PC-3 (cell line): ENCODE results near the gene P2RY8. TPM values are rescaled to one million over a fixed set of nuclear protein-coding genes. Genes with fewer than 3 reads are reported as not detected.

ENCODE experiments used
- ATAC-seq: fragments of 200-7000 bp; cut with Tn5 transposase; 2 replicates; pipeline ENCODE4 v1.9.1; 2020; ENCODE audit warnings: mild to moderate bottlenecking, moderate library complexity
- BruUV-seq: library from RNA; stranded (reverse); fragments of 400-500 nt; replicated peaks from 2 replicates; lab custom pipeline; 2021; lab: Mats Ljungman, UMichigan
- CTCF ChIA-PET: fragments of 300-600 bp; sonication (Branson Sonifier 250); formaldehyde crosslinking; loops from one replicate; lab custom pipeline; 2022; ENCODE audit warnings: antibody characterized with exemption; lab: Charles Lee
- POLR2A ChIA-PET: fragments of 300-600 bp; sonication (Branson Sonifier 250); formaldehyde crosslinking; loops from one replicate; lab custom pipeline; 2022; ENCODE audit warnings: antibody characterized with exemption; ENCODE audit not compliant: unreplicated experiment; lab: Charles Lee
- DNase-seq: peaks from one replicate; pipeline ENCODE4 v3.0.0-alpha.2; 2015
- H2AFZ ChIP-seq: fragments of 300-600 bp; sonication (generic); 2 replicates; pipeline ENCODE4 v1.6.0; 2016; ENCODE audit warnings: antibody characterized with exemption, low read length
- H3F3A ChIP-seq: fragments of 300-600 bp; sonication (generic); one replicate; pipeline ENCODE4 v1.6.0; 2017; ENCODE audit warnings: antibody characterized with exemption, low read length, control low read depth, mild to moderate bottlenecking; ENCODE audit not compliant: unreplicated experiment
- H3K27ac ChIP-seq: fragments of 300-600 bp; sonication (generic); 2 replicates; pipeline ENCODE4 v1.5.1; 2016; ENCODE audit warnings: mild to moderate bottlenecking, low read length
- H3K27me3 ChIP-seq: fragments of 300-600 bp; sonication (generic); 2 replicates; pipeline ENCODE4 v1.6.1; 2016; ENCODE audit warnings: low read length, mixed read lengths
- H3K36me3 ChIP-seq: fragments of 300-600 bp; sonication (generic); 2 replicates; pipeline ENCODE4 v1.6.1; 2016; ENCODE audit warnings: low read depth, mixed run types, low read length, mixed read lengths
- H3K4me1 ChIP-seq: fragments of 300-600 bp; sonication (generic); 2 replicates; pipeline ENCODE4 v1.5.1; 2016; ENCODE audit warnings: low read length; ENCODE audit not compliant: insufficient read depth
- H3K4me2 ChIP-seq: fragments of 300-600 bp; sonication (generic); 2 replicates; pipeline ENCODE4 v1.6.0; 2016; ENCODE audit warnings: low read length
- H3K4me3 ChIP-seq: fragments of 300-600 bp; sonication (generic); 2 replicates; pipeline ENCODE4 v1.5.1; 2016; ENCODE audit warnings: mild to moderate bottlenecking, low read length, mixed read lengths
- H3K79me2 ChIP-seq: fragments of 300-600 bp; sonication (generic); 2 replicates; pipeline ENCODE4 v1.6.1; 2017; ENCODE audit warnings: low read length, mixed read lengths
- H3K9ac ChIP-seq: fragments of 300-600 bp; sonication (generic); 2 replicates; pipeline ENCODE4 v1.6.0; 2016; ENCODE audit warnings: mild to moderate bottlenecking, low read length
- H3K9me2 ChIP-seq: fragments of 300-600 bp; sonication (generic); replicated peaks from 2 replicates; pipeline ENCODE4 v1.6.1; 2016; ENCODE audit warnings: mixed run types, low read length, mixed read lengths
- H3K9me3 ChIP-seq: fragments of 300-600 bp; sonication (generic); 2 replicates; pipeline ENCODE4 v1.6.1; 2016; ENCODE audit warnings: low read length, mixed read lengths
- H4K20me1 ChIP-seq: fragments of 300-600 bp; sonication (generic); 2 replicates; pipeline ENCODE4 v1.6.1; 2016; ENCODE audit warnings: low read length, mixed read lengths
- EZH2 ChIP-seq: fragments of 300-600 bp; sonication (generic); IDR thresholded peaks from one replicate; pipeline ENCODE4 v1.6.1; 2017; ENCODE audit warnings: antibody characterized with exemption, mild to moderate bottlenecking, low read length; ENCODE audit not compliant: unreplicated experiment
- EZH2phosphoT487 ChIP-seq: fragments of 300-600 bp; sonication (generic); IDR thresholded peaks from 2 replicates; pipeline ENCODE4 v1.6.1; 2018; ENCODE audit warnings: mild to moderate bottlenecking, antibody characterized with exemption, low read length, borderline replicate concordance
- intact Hi-C: fragments of 100-400 bp; cut with micrococcal nuclease; formaldehyde crosslinking; loops from 2 replicates; pipeline ENCODE4 v1.9.0; 2023
- total RNA-seq: library from RNA; depleted of rRNA; stranded (reverse); fragments of >200 nt; gene quantifications from 2 replicates; pipeline ENCODE4 v1.2.3, GENCODE V29; 2014
- TF ChIP-seq, protein P1 (sequence below): fragments of 300-600 bp; sonication (generic); conservative IDR thresholded peaks from 2 replicates; pipeline ENCODE4 v1.5.1; 2017; ENCODE audit warnings: antibody characterized with exemption, low read depth, mild to moderate bottlenecking, low read length

P2RY8 gene
- total RNA-seq, 1 experiment from 2014 or later, result not detected

GRCh38 chrX:1451251-1451660 is 85.7 kb downstream of the P2RY8 start:
- intact Hi-C loops, result loop anchor here (5.0 kb wide), 1 partner anchor 1141 kb away; no protein-coding TSS in a partner anchor
- ChIA-PET POLR2A (no interaction called here), CTCF (no interaction called here)
- no peaks in the 10 kb centered on the region for H3K4me1 ChIP-seq
- no peak overlapping the region for H3K27ac ChIP-seq
- no peak overlapping the region for H2AFZ ChIP-seq
- no peaks in the 10 kb centered on the region for H3F3A ChIP-seq
- no peaks in the 10 kb centered on the region for H4K20me1 ChIP-seq
- H3K9me3 ChIP-seq, result no peaks in the 10 kb centered on the region
- H3K79me2 ChIP-seq, result peaks cover 4% of the 10 kb centered on the region; the same call in 1 of the 2 replicates
- ATAC-seq, result no peak
- no peaks in the 10 kb centered on the region for H3K9me2 ChIP-seq
- no peaks in the 10 kb centered on the region for H3K27me3 ChIP-seq
- no peak overlapping the region for H3K4me3 ChIP-seq
- H3K36me3 ChIP-seq, result no peaks in the 10 kb centered on the region; the same call in 1 of the 2 replicates
- no peak for DNase-seq
- TF ChIP-seq EZH2 (no peak), EZH2phosphoT487 (no peak)
- TF ChIP-seq, protein P1, sequence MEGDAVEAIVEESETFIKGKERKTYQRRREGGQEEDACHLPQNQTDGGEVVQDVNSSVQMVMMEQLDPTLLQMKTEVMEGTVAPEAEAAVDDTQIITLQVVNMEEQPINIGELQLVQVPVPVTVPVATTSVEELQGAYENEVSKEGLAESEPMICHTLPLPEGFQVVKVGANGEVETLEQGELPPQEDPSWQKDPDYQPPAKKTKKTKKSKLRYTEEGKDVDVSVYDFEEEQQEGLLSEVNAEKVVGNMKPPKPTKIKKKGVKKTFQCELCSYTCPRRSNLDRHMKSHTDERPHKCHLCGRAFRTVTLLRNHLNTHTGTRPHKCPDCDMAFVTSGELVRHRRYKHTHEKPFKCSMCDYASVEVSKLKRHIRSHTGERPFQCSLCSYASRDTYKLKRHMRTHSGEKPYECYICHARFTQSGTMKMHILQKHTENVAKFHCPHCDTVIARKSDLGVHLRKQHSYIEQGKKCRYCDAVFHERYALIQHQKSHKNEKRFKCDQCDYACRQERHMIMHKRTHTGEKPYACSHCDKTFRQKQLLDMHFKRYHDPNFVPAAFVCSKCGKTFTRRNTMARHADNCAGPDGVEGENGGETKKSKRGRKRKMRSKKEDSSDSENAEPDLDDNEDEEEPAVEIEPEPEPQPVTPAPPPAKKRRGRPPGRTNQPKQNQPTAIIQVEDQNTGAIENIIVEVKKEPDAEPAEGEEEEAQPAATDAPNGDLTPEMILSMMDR, result no peak
- no TSS peak for BruUV-seq
- H3K9ac ChIP-seq, result no peak overlapping the region
- H3K4me2 ChIP-seq, result peak overlapping the region; percentile 75

- Histone ChIP-seq H3K4me2 (no peak overlapping the region), H3K79me2 (peaks cover 4% of the 10 kb centered on the region; the same call in 1 of the 2 replicates)
- TF ChIP-seq, protein P1, result no peak
- TF ChIP-seq EZH2phosphoT487 (no peak), EZH2 (no peak)
Observed at GRCh38 chrX:1450361-1451161, 86.4 kb downstream of the P2RY8 start.

DNA sequence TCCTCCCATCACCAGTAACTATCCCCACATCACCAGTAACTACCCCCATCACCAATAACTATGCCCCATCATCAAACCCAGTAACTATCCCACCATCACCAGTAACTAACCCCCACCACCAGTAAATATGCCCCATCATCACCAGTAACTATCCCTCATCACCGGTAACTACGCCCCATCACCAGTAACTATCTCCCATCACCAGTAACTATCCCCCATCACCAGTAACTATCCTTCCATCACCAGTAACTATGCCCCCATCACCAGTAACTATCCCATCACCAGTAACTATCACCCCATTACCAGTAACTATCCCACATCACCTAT is 87.2 kb downstream of the P2RY8 start:
- BruUV-seq, result no TSS peak
- Histone ChIP-seq H3K9me3 (no peaks in the 10 kb centered on the region), H3K36me3 (no peaks in the 10 kb centered on the region; the same call in 1 of the 2 replicates), H3F3A (no peaks in the 10 kb centered on the region), H3K27me3 (no peaks in the 10 kb centered on the region), H3K9ac (no peak overlapping the region), H3K4me1 (no peaks in the 10 kb centered on the region), H3K9me2 (no peaks in the 10 kb centered on the region), H3K4me3 (no peak overlapping the region), H4K20me1 (no peaks in the 10 kb centered on the region), H3K27ac (no peak overlapping the region), H2AFZ (no peak overlapping the region), H3K4me2 (no peak overlapping the region), H3K79me2 (peaks cover 4% of the 10 kb centered on the region; the same call in 1 of the 2 replicates)
- DNase-seq (no peak), ATAC-seq (no peak)
- POLR2A ChIA-PET, result no interaction called here
- CTCF ChIA-PET, result no interaction called here
- intact Hi-C loops, result loop anchor here (5.0 kb wide), 1 partner anchor 1143 kb away; no protein-coding TSS in a partner anchor
- TF ChIP-seq EZH2phosphoT487 (no peak), EZH2 (no peak)
- TF ChIP-seq, protein P1, result no peak

More at GRCh38 chrX:1450361-1451161, 86.4 kb downstream of the P2RY8 start:
- ATAC-seq (no peak), DNase-seq (no peak)
- no peak overlapping the region for H2AFZ ChIP-seq
- H3K9ac ChIP-seq, result no peak overlapping the region
- BruUV-seq, result no TSS peak
- no peak overlapping the region for H3K27ac ChIP-seq
- ChIA-PET CTCF (no interaction called here), POLR2A (no interaction called here)
- H3K36me3 ChIP-seq, result no peaks in the 10 kb centered on the region; the same call in 1 of the 2 replicates
- no peak overlapping the region for H3K4me3 ChIP-seq
- intact Hi-C loops, result loop anchor here (5.0 kb wide), 1 partner anchor 1142 kb away; no protein-coding TSS in a partner anchor
- H3K27me3 ChIP-seq, result no peaks in the 10 kb centered on the region
- no peaks in the 10 kb centered on the region for H4K20me1 ChIP-seq
- H3K9me3 ChIP-seq, result no peaks in the 10 kb centered on the region
- H3K9me2 ChIP-seq, result no peaks in the 10 kb centered on the region
- H3F3A ChIP-seq, result no peaks in the 10 kb centered on the region
- H3K4me1 ChIP-seq, result no peaks in the 10 kb centered on the region
